Hematopoietic multipotent progenitor cell treated with erythropoietin and hydrocortisone succinate and interleukin-3 and kit ligand, for 15 days (in vitro differentiated cells): ENCODE results near the gene MAP6.

ENCODE experiments used
- DNase-seq: peaks from one replicate; pipeline ENCODE4 v3.0.0-alpha.2; 2015; ENCODE audit warnings: low spot score

MAP6 gene

DNA sequence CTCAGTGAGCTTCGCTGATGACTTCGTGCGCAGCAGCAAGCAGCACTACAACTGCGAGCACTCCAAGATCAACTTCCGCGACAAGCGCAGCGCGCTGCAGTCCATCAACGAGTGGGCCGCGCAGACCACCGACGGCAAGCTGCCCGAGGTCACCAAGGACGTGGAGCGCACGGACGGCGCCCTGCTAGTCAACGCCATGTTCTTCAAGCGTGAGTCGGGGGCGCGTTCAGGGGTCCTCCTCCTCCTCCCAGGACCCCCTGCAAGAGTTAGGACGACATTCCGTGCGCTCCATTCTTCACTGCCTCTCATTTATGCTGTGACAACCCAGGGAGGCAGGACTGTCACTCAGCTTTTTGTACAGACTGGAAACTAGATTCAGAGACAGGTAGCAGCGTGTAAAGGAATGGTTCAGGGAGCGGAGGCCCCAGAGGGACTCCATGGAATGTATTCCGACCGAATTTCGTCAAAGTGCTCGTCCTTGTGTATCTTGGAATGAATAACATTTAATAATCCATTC lies 102.0 kb downstream of the MAP6 start:
- DNase-seq, result no peak

- DNase-seq, result no peak
These were observed 102.7 kb downstream of the MAP6 start for GRCh38 chr11:75565916-75566762.

DNA sequence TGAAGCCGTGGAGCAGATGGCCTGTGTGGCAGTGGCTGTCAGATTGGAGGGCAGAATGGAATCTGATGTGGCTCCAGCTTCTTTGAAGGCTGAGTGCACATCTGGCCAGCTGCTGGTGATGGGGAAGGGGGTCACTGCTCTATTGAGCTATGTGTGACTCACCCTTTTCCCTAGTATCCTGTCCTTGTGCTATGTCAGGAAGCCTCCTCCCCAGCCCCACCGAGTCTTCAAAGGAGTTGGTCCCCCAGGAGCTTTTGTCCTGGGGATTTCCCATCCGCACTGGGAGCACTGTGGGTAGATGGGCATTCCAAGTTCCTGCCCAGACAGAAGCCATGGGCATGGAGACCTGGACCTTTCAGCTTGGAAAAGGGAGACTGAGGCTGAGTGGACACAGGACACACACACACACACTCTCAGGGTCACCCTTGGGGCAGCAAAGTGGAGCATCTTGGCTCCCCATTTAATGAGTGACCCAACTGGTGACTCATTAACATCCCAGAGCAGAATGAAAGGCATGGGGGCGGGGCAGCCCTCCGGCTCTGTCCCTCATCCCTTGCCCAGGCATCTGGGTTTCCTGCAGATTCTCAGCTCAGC lies 103.5 kb downstream of the MAP6 start:
- no peak for DNase-seq

DNA sequence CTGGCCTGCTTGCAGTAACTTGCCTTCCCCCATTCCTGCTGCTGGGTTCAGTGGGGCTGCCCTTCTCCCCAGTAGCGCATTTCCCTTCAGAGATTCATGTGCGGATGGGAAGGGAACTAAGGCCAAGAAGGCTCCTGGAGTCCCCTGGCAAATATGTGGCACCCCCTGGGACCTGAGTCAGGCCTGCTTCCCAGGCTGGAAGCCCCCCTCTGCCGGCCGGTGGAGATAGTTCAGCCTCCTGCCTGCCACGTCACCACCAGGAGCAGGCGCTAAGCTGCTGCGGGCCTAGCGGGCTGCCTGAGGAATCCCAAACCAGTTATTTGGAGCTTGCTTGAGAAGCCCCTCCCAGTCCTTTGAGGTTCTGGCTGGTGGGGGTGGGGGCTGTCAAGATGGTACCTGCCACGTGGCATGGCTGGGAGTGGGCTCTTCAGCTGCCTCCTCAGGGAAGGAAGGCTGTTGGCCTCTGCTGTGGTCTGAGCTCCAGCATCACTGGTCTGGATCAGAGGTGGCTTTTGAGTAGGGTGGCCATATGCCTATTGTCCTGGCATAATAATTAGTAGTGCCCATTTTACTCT lies 104.8 kb downstream of the MAP6 start:
- no peak for DNase-seq

- no peak for DNase-seq
These were observed 105.3 kb downstream of the MAP6 start for GRCh38 chr11:75563501-75563977.

DNA sequence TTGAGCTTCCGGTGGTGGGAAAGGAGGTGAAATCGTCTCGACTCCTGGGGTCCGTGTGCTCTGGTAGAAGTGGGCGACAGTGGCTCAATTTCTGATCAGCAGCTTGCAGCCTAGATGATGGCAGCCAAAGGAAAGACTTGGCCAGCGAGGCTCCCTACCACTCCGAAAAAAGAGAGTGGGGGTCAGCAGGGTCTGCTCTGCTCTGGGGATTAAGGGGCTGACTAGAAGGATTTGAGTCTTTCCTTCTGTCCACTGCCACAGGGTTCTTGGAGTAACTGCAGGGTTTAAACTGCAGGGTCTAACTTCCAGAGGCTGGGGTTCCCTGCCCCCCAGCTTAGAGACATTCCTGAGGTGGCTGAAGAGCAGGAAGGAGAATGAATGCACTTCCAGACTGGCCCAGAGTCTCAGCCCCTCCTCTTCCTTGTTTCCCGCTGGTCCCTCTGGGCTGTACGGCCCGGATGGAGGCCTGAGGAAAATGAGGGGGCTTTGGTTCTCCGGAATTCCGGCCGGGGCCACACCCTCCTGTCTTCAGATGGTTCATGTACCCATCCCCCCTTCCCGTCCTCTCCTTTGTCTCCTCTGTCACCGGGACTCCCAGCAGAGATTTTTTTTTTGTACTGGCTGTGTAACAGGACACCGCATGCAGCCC lies 105.9 kb downstream of the MAP6 start:
- no peak for DNase-seq

DNA sequence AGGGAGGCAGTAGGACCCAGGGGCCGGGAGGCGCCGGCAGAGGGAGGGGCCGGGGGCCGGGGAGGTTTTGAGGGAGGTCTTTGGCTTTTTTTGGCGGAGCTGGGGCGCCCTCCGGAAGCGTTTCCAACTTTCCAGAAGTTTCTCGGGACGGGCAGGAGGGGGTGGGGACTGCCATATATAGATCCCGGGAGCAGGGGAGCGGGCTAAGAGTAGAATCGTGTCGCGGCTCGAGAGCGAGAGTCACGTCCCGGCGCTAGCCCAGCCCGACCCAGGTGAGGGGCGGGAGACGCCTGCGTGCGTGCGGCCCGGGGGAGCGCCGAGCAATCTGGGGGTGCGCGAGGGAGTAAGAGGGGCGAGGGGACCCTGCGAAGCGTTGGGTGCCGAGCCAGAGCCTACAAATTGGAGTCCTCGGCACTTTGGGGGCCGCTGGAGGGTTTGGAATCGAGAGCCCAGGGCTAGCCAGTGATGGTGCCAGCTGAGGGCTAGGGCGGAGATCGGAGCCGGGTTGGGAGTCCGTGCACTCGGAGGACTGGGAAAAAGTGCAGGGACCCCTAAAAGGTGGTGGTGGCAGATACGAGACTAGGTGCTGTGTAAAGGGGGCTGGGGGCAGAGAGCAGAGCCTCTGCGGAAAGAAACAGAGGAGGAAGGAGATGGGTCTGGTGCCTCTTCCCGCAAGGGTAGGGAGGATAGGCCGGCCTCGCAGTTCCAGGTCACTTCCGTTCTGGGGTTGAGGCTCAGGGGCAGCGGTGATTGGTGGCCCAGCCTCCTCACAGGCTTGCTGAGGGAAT lies 106.6 kb downstream of the MAP6 start, which contains the start of gene SERPINH1:
Gene SERPINH1 (plus strand): TSS at position 206 of the 788 bp plus-strand sequence. CDS start 4,097 bp downstream, outside the sequence.
- DNase-seq, result peak; percentile 80

DNA sequence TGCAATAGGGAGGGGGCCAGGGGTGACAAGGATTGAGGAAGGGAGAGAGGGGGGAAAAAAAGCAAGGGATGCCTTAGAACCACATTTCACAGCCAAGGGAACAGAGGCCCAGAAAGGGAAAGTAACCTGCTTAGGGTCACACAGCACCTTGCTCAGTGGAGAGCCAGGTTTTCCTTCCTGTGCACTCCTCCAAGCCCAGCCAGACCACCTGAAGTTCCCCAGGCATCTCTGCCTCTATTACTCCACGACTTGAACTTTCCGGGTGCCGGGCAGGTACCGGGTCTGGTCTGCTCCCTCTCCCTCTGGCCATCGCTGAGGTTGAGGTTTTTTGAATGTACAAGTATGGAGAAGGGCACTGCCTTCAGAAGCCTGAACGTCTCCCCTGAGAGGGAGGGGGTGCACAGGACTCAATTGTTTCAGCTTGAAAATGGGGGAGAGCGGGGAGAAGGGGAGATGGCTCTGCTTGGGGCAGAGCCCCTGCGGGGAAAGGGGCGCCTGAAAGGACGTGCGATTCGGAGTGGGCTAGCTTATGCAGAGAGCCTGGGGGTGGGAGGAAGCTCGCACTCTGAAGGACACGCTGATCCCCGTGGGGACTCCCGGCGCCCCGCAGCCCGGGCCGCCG lies 107.3 kb downstream of the MAP6 start:
- no peak for DNase-seq

DNA sequence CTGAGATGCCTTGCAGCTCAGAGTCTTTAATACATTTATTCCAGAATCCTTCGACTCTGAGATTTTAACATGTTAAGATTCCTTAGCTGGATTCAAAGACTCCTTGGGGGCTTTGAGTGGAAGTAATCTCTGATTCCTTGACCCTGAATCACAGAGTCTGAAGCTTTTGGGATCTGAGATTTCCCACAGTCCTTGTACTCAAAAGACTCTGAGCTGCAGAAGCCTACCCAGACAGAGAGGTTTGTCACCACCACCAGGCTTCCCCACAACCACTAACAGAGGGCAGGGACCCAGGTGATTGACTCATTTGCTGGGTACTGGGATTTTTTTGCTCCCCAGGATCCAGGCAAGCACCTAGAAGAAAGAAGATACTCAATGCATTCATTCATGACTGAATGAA lies 108.2 kb downstream of the MAP6 start:
- no peak for DNase-seq

- no peak for DNase-seq
These were observed 109.6 kb downstream of the MAP6 start for GRCh38 chr11:75558939-75559843.

GRCh38 chr11:75557666-75558494 lies 111.0 kb downstream of the MAP6 start:
- DNase-seq, result no peak

- DNase-seq, result no peak
These were observed 112.6 kb downstream of the MAP6 start for GRCh38 chr11:75556275-75556674.

GRCh38 chr11:75555079-75555811 lies 113.6 kb downstream of the MAP6 start:
- DNase-seq, result no peak

DNA sequence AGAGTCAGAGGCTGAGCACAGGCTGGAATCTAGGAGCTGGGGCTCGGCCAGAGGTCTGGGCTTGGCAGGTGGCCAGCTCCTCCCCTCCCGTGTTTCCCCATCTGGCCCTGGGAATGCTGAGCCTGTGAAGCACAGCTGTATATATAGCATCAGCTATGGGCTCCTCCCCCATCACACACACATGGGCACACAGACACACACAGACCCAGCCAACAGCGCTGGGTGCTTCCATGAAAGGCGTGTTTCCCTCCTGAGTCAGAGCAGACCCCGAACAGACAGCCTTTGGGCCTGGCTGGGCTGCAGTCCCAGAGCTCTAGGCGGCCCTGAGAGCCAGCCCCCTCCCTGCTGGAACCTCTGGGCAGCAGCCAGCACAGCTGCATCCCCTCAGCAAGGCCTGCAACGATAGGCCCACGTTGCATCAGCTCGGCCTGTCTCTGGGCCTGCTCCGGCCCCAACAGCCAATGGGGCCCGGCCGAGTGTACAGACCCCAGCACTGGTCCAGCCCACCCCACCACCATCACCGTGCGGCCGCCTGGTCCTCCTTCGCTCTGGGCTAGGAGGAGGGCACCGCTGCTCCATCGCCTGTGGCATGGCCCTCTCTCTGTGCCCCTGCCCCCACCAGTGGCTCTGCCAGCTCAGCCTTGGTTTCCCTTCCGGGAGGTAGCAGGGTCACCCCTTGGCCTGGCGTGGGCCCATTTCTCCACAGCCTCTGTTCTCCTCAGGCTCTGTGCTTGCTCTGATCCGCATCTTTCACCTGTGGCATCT lies 114.4 kb downstream of the MAP6 start:
- no peak for DNase-seq

- DNase-seq, result no peak
These were observed 115.0 kb downstream of the MAP6 start for GRCh38 chr11:75553889-75554257.

DNA sequence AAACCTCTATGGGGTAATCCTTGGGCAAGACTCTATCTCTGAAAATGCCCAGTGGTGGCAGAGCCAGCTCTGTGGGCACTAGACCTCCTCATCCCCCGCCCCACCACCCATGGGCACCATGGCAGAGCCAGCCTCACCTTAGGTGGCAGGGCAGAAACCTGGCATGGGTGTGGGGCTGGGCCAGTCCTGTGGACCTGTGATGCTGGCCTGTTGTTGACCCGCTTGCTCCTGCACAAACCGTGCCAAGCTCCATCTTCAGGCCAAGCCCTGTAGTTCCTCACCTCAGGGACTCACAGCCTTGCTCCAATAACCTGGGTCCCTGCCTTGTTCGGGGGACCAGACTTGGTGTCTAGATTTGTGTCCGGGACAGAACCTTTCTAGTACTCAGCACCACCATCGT lies 115.7 kb downstream of the MAP6 start:
- DNase-seq, result no peak

DNA sequence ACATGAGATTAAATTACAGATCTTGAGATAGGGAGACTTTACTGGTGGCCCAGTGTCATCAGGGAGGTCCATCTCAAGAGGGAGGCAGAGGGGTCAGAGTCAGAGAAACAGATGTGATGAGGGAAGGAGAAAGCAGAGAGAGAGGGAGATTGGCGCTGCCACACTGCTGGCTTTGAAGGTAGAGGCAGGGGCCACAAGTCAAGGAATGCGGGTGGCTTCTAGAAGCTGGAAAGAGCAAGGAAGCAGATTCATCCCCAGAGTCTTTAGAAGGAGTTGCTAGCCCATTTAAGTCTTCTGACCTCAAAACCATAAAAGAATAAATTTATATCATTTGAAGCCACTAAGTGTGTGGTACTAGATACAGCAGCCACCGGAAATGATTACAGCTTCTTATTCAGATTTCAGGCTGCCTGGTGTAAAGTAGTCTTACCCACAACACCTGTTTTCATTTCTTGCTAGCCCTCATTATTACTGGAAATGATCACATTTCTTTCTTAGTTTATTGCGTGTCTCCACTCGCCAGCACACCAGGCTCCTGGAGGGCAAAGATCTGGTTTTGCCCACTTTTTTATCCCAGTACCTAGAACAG lies 119.4 kb downstream of the MAP6 start:
- no peak for DNase-seq
